ENCODE data around the gene TEX54.
"Not testable (repeated sequence)": the region's sequence is repeated elsewhere in the genome, so short reads cannot be mapped to it uniquely, and the experiment has no call there.

The TEX54 gene

GRCh38 chr11:62832336-62833234 is at the start of gene TEX54:
Gene TEX54 (minus strand): TSS chr11:62832841.
- no peak for FAIRE-seq
- no peak for DNase-seq (ENCODE audit: insufficient read length, low spot score)

- FAIRE-seq, result no peak
- DNase-seq (ENCODE audit: insufficient read length, low spot score), result no peak
Observed at GRCh38 chr11:62882431-62882749, 49.7 kb upstream of the TEX54 start.

GRCh38 chr11:62881579-62882430 is 49.2 kb upstream of the TEX54 start:
- FAIRE-seq (no peak), DNase-seq (ENCODE audit: insufficient read length, low spot score) (peak; percentile 67)

GRCh38 chr11:62880803-62881578 is 48.4 kb upstream of the TEX54 start, which contains the start of gene SLC3A2:
Gene SLC3A2 (plus strand): TSS chr11:62880896. CDS start chr11:62881024, 128 bp downstream.
- peak; percentile 84 for DNase-seq (ENCODE audit: insufficient read length, low spot score)

GRCh38 chr11:62880231-62880802 is 47.7 kb upstream of the TEX54 start:
- FAIRE-seq (peak; percentile 82), DNase-seq (ENCODE audit: insufficient read length, low spot score) (no peak)

More at GRCh38 chr11:62880803-62881578, 48.4 kb upstream of the TEX54 start, which contains the start of gene SLC3A2:
- no peak for FAIRE-seq

- FAIRE-seq (no peak), DNase-seq (ENCODE audit: insufficient read length, low spot score) (no peak)
Observed at GRCh38 chr11:62879235-62879978, 46.8 kb upstream of the TEX54 start.

- DNase-seq (ENCODE audit: insufficient read length, low spot score) (no peak), FAIRE-seq (no peak)
Observed at GRCh38 chr11:62876712-62877111, 44.1 kb upstream of the TEX54 start.

- DNase-seq (ENCODE audit: insufficient read length, low spot score), result no peak
- no peak for FAIRE-seq
Observed at GRCh38 chr11:62875698-62876478, 43.2 kb upstream of the TEX54 start.

- DNase-seq (ENCODE audit: insufficient read length, low spot score) (no peak), FAIRE-seq (no peak)
Observed at GRCh38 chr11:62874851-62875250, 42.2 kb upstream of the TEX54 start.

- FAIRE-seq, result no peak
- DNase-seq (ENCODE audit: insufficient read length, low spot score), result no peak
Observed at GRCh38 chr11:62865635-62866034, 33.0 kb upstream of the TEX54 start.

DNA sequence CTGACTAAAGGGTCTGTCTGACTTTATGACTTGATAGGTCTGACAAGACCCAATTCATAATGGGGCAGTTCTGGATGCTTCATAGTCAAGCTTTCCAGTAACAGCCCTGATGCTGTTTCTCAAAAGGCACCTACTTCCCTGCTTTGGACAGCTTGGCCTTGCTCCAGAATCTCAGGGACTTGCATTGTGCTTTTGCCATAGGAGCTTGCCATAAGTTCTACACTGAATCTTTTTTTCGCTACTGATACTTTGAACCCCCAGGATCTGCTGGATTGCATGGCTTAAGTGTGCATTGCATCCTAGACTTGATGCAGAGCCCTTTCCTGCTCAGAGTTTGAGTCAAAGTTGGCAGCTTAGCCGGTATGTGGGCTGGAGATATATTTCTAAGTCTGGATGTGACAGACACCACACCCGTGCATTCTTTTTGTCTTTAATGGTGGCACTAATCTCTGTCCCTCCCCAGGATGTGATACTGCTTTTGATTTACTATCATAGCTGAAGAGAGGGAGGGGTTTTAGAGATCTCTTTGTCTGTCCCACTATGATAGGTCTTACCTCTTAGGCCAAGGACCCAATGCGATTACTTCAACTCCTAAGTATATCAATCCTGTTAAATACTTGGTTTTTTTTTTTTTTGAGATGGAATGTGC is 31.2 kb upstream of the TEX54 start:
- FAIRE-seq (no peak), DNase-seq (ENCODE audit: insufficient read length, low spot score) (no peak)

GRCh38 chr11:62861564-62862192 is 29.0 kb upstream of the TEX54 start:
- not testable (repeated sequence) for DNase-seq (ENCODE audit: insufficient read length, low spot score); FAIRE-seq

- DNase-seq (ENCODE audit: insufficient read length, low spot score), result no peak
Observed at GRCh38 chr11:62860835-62861563, 28.4 kb upstream of the TEX54 start.

GRCh38 chr11:62859281-62859703 is 26.7 kb upstream of the TEX54 start:
- not testable (repeated sequence) for DNase-seq (ENCODE audit: insufficient read length, low spot score); FAIRE-seq

More at GRCh38 chr11:62860835-62861563, 28.4 kb upstream of the TEX54 start:
- no peak for FAIRE-seq

GRCh38 chr11:62858201-62858600 is 25.6 kb upstream of the TEX54 start:
- FAIRE-seq (no peak), DNase-seq (ENCODE audit: insufficient read length, low spot score) (no peak)

DNA sequence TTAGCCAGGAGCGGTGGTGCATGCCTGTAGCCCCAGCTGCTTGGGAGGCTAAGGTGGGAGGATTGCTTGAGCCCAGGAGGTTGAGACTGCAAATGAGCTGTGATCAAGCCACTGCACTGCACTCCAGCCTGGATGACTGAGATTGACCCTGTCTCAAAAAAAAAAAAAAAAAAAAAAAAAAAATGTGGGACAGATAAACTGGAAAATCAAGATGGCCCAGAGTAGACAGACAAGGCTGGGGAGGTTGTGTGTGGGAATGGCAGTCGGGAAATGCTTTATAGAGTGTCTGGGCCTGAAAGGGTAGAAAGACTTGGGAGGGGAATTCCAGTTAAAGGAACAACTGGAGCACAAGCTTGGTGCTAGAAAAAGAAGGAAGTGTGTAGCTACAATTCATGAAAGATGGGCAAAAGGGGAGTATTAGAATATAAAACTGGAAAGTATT is 24.9 kb upstream of the TEX54 start:
- DNase-seq (ENCODE audit: insufficient read length, low spot score) (no peak), FAIRE-seq (no peak)

DNA sequence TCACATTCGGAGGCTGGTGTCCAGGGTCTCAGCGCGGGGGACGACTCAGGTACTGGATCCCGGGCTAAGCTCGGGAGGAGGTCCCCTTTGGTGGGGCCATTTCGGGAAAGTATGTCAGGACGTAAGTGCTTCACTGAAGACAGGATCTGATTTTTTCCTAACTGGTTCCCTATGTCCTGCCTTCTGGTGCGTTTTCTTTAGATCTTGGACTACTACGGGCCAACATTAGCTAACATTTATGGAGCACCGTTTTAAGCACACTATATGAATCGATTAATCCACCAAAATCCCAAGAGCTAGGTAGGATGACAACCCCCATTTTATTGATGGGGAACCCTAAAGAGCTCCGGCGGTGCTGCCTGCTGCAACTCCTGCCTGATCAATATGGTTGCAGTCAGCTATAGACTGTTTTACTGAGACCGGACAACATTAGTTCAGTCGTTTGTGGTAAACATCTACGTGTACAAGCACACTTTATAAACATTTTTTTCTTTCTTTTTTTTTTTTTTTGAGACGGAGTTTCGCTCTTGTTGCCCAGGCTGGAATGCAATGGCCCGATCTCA is 23.8 kb upstream of the TEX54 start:
- no peak for DNase-seq (ENCODE audit: insufficient read length, low spot score)

More for the DNA sequence above, 23.8 kb upstream of the TEX54 start:
- FAIRE-seq, result no peak

All from GM19239 (cell line).